Effector CD4-positive, alpha-beta T cell (primary cell): ENCODE data around the gene CRELD2.

ENCODE experiments used
- DNase-seq: peaks from one replicate; pipeline ENCODE4 v3.0.0-alpha.2; 2020

Gene CRELD2

GRCh38 chr22:49930596-49931412 is 12.4 kb downstream of the CRELD2 start:
- DNase-seq = peak; percentile 30

GRCh38 chr22:49933236-49934159 is 15.1 kb downstream of the CRELD2 start:
- DNase-seq = no peak

GRCh38 chr22:49934160-49934890 is 15.9 kb downstream of the CRELD2 start:
- peak; percentile 41 for DNase-seq

GRCh38 chr22:49934891-49935557 is 16.6 kb downstream of the CRELD2 start:
- DNase-seq = peak; percentile 73

- no peak for DNase-seq
Observed at GRCh38 chr22:49935561-49935960, 17.1 kb downstream of the CRELD2 start.

GRCh38 chr22:49936018-49936972 is 17.9 kb downstream of the CRELD2 start:
- DNase-seq = peak; percentile 89

- no peak for DNase-seq
Observed at GRCh38 chr22:49936973-49937757, 18.7 kb downstream of the CRELD2 start.

- no peak for DNase-seq
Observed at GRCh38 chr22:49937758-49938564, 19.5 kb downstream of the CRELD2 start.

- DNase-seq = no peak
Observed at GRCh38 chr22:49938565-49939136, 20.2 kb downstream of the CRELD2 start.

GRCh38 chr22:49941507-49942316 is 23.3 kb downstream of the CRELD2 start:
- no peak for DNase-seq

- DNase-seq = no peak
Observed at GRCh38 chr22:49942565-49943404, 24.4 kb downstream of the CRELD2 start.

- no peak for DNase-seq
Observed at GRCh38 chr22:49943405-49943765, 25.0 kb downstream of the CRELD2 start.

- no peak for DNase-seq
Observed at GRCh38 chr22:49943771-49944398, 25.5 kb downstream of the CRELD2 start.

GRCh38 chr22:49944399-49944891 is 26.0 kb downstream of the CRELD2 start:
- no peak for DNase-seq

GRCh38 chr22:49945042-49945794 is 26.8 kb downstream of the CRELD2 start:
- DNase-seq = peak; percentile 45
